ENCODE measurements around the gene SCN8A. TPM values are rescaled to one million over a fixed set of nuclear protein-coding genes. Genes with fewer than 3 reads are reported as not detected.
A peak's percentile ranks its signal among the peaks of the same experiment; 100 is the strongest.

The SCN8A gene
- total and polyA plus RNA-seq, 3 donors from 2014 or later: 4.8 to 15.3 (median 11.0) TPM

DNA sequence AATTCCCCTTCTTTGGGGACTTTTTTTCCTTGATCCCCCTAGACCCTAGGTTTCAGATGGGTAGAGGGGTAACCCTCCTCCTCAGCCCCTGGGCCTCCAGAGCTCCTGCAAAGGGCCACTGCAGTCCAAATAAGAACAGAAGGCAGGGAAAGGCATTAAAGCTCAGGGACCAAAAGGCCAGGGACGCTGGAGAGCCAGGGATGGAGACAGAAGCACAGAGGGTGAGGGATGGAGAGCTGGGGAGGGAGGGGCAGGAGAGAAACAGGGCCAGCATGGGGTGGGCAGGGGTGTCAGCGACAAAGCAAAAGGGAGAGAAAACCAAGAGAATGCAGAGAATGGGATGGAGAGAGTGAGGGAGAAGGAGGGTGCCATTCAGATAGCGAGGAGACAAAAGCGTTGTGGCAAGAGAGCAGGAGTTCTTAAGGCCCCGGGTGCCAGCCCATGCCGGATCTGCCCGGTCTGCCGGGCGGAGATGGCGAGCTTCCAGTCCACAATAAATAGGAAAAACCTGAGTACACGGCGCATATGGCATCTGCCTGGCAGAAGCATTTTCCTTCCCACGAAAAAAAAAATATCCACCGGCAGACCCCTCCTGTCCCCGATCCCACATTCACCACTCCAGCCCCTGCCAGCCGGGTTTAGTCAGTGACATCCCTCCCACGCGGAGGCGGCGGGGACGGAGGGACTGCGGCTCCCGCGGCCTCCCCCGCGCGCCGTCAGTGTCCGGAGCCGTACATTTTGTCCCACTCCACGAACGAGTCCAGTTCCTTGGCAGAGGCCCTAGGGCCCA is 228.9 kb downstream of the SCN8A start:
- no peaks in the 10 kb centered on the region for H3K9me3 ChIP-seq
- peak overlapping the region; percentile 64 to 85 for H3K4me3 ChIP-seq
- peak overlapping the region; percentile 46 to 86 for H3K27ac ChIP-seq
- TF ChIP-seq, protein P1, sequence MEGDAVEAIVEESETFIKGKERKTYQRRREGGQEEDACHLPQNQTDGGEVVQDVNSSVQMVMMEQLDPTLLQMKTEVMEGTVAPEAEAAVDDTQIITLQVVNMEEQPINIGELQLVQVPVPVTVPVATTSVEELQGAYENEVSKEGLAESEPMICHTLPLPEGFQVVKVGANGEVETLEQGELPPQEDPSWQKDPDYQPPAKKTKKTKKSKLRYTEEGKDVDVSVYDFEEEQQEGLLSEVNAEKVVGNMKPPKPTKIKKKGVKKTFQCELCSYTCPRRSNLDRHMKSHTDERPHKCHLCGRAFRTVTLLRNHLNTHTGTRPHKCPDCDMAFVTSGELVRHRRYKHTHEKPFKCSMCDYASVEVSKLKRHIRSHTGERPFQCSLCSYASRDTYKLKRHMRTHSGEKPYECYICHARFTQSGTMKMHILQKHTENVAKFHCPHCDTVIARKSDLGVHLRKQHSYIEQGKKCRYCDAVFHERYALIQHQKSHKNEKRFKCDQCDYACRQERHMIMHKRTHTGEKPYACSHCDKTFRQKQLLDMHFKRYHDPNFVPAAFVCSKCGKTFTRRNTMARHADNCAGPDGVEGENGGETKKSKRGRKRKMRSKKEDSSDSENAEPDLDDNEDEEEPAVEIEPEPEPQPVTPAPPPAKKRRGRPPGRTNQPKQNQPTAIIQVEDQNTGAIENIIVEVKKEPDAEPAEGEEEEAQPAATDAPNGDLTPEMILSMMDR (IDR thresholded peaks at IDR 0.05): no peak
- no peak for TF ChIP-seq POLR2A (IDR thresholded peaks at IDR 0.05)
- intact Hi-C loops (cut with DNase I; ENCODE audit: low total_unique reads): no loop called here
- H3K27me3 ChIP-seq: no peaks in the 10 kb centered on the region
- peaks cover 18% of the 10 kb centered on the region for H3K4me1 ChIP-seq
- DNase-seq: peak; percentile 72
- 10 to 11% methylated on average over 19 to 32 of the region's 32 CpGs for WGBS, 2 donors
- no peaks in the 10 kb centered on the region for H3K36me3 ChIP-seq (ENCODE audit: low read depth, missing control alignments)

DNA sequence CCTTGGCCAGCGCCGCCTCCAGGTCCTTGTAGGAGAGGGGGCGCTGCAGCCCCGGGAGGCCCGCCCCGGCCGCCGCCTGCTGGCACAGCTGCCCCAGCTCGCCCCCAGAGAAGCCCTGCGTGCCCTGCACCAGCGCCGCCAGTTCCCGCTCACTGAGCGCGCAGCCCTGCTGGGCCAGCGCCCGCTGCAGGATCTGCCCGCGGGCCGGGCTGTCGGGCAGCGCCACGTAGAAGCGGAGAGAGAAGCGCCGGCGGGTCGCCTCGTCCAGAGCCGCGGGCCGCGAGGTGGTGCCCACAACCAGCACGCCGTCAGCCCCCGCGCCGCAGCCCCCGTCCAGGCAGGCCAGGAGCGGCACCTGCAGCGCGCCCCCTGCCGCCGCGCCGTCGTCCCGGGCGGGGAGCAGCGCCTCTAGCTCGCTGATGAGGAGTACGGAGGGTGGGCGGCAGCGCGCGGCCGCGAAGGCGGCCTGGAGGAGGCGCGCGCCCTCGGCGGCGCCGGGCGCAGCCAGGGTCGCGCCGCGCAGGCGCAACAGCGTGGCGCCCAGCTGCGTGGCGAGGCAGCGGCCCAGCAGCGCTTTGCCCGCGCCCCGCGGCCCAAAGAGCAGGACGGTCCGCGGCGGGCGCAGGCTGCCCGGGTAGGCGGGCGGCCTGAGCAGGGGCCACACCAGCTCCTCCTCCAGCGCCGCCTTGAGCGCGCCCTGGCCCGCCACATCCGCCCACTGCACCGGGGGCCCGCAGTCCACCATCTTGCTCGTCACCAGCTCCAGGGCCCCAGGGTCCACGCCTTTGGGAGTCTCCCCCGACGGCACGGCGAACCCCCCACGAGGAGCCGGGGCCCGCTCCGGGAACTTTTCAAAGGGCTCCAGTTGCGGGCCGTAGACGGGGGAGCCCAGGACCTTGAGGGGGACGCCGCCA is 229.8 kb downstream of the SCN8A start:
- Histone ChIP-seq H3K27me3 (no peaks in the 10 kb centered on the region), H3K27ac (peak overlapping the region; percentile 86 to 93), H3K4me3 (peak overlapping the region; percentile 64 to 85), H3K36me3 (ENCODE audit: low read depth, missing control alignments) (no peaks in the 10 kb centered on the region), H3K9me3 (no peaks in the 10 kb centered on the region), H3K4me1 (peaks cover 18% of the 10 kb centered on the region)
- 1% methylated on average over 91 of the region's 113 CpGs; no CpG with 5 or more reads in 1 of the 2 donors for WGBS, 2 donors
- intact Hi-C loops (cut with DNase I; ENCODE audit: low total_unique reads): no loop called here
- TF ChIP-seq, protein P1 (IDR thresholded peaks at IDR 0.05): peak; percentile 1 to 30 (median 28)
- TF ChIP-seq POLR2A (IDR thresholded peaks at IDR 0.05): no peak
- peak; percentile 82 for DNase-seq

- Histone ChIP-seq H3K27ac (peak overlapping the region; percentile 86 to 93), H3K4me3 (peak overlapping the region; percentile 64 to 85), H3K27me3 (no peaks in the 10 kb centered on the region), H3K36me3 (ENCODE audit: low read depth, missing control alignments) (no peaks in the 10 kb centered on the region), H3K9me3 (no peaks in the 10 kb centered on the region), H3K4me1 (peaks cover 18% of the 10 kb centered on the region)
- no peak for DNase-seq
- 14 to 26% methylated on average over 12 to 80 of the region's 101 CpGs for WGBS, 2 donors
- no peak for TF ChIP-seq POLR2A (IDR thresholded peaks at IDR 0.05)
- TF ChIP-seq, protein P1 (IDR thresholded peaks at IDR 0.05): no peak
- intact Hi-C loops (cut with DNase I; ENCODE audit: low total_unique reads): no loop called here
Measured at GRCh38 chr12:51821440-51822260, 230.6 kb downstream of the SCN8A start.

- no peaks in the 10 kb centered on the region for H3K9me3 ChIP-seq
- H3K4me1 ChIP-seq: peaks cover 18% of the 10 kb centered on the region
- no peak overlapping the region for H3K27ac ChIP-seq
- 69 to 84% methylated on average over 14 to 16 of the region's 16 CpGs for WGBS, 2 donors
- DNase-seq: no peak
- intact Hi-C loops (cut with DNase I; ENCODE audit: low total_unique reads): no loop called here
- H3K36me3 ChIP-seq (ENCODE audit: low read depth, missing control alignments): no peaks in the 10 kb centered on the region
- H3K4me3 ChIP-seq: peak overlapping the region in 1 of 2 donors; percentile 85
- TF ChIP-seq, protein P1 (IDR thresholded peaks at IDR 0.05): no peak
- TF ChIP-seq POLR2A (IDR thresholded peaks at IDR 0.05): no peak
- H3K27me3 ChIP-seq: no peaks in the 10 kb centered on the region
Measured at GRCh38 chr12:51822261-51822616, 231.2 kb downstream of the SCN8A start.

Measured in testis (tissue), 3 donors.